HUES6 (cell line): Measurements from ENCODE around the gene SCYGR6.
"Not testable (repeated sequence)": the region's sequence is repeated elsewhere in the genome, so short reads cannot be mapped to it uniquely, and the experiment has no call there.

ENCODE experiments used
- H3K27ac ChIP-seq: 2 replicates; pipeline ENCODE4 v1.7.0; 2013; ENCODE audit warnings: low read depth, mild to moderate bottlenecking, low read length, inconsistent platforms
- H3K27me3 ChIP-seq: 2 replicates; pipeline ENCODE4 v1.6.1; 2013; ENCODE audit warnings: low read length; ENCODE audit not compliant: control insufficient read depth, insufficient read depth
- H3K36me3 ChIP-seq: 2 replicates; pipeline ENCODE4 v1.6.1; 2013; ENCODE audit warnings: low read length; ENCODE audit not compliant: control insufficient read depth, insufficient read depth
- H3K4me1 ChIP-seq: 2 replicates; pipeline ENCODE4 v1.6.1; 2013; ENCODE audit warnings: low read length; ENCODE audit not compliant: control insufficient read depth, insufficient read depth
- H3K4me3 ChIP-seq: 2 replicates; pipeline ENCODE4 v1.5.1; 2013; ENCODE audit warnings: low read depth, low read length
- H3K9ac ChIP-seq: one replicate; pipeline ENCODE4 v1.6.1; 2013; ENCODE audit warnings: mild to moderate bottlenecking, low read length
- H3K9me3 ChIP-seq: 2 replicates; pipeline ENCODE4 v1.6.1; 2013; ENCODE audit warnings: low read depth, low read length; ENCODE audit not compliant: control insufficient read depth, insufficient read depth

SCYGR6 gene

GRCh38 chr2:227748079-227748478 lies 23.5 kb upstream of the SCYGR6 start:
- H3K36me3 ChIP-seq = no peaks in the 10 kb centered on the region
- H3K9ac ChIP-seq = no peak overlapping the region
- no peaks in the 10 kb centered on the region for H3K4me1 ChIP-seq
- H3K27me3 ChIP-seq = no peaks in the 10 kb centered on the region
- no peak overlapping the region for H3K27ac ChIP-seq
- no peaks in the 10 kb centered on the region for H3K9me3 ChIP-seq
- no peak overlapping the region for H3K4me3 ChIP-seq

GRCh38 chr2:227745594-227745993 lies 21.0 kb upstream of the SCYGR6 start, which contains the start of gene SCYGR8:
Gene SCYGR8 (plus strand): TSS chr2:227745894. CDS start chr2:227745894, 0 bp downstream.
- Histone ChIP-seq H3K4me1 (no peaks in the 10 kb centered on the region), H3K4me3 (no peak within 1 kb of the TSS), H3K9me3 (no peaks in the 10 kb centered on the region), H3K9ac (no peak within 1 kb of the TSS), H3K27ac (no peak within 1 kb of the TSS), H3K36me3 (no peaks in the 10 kb centered on the region), H3K27me3 (no peaks in the 10 kb centered on the region)

GRCh38 chr2:227740705-227741104 lies 16.1 kb upstream of the SCYGR6 start:
- not testable (repeated sequence) for H3K27me3 ChIP-seq, H3K4me3 ChIP-seq, H3K27ac ChIP-seq, H3K9me3 ChIP-seq, H3K36me3 ChIP-seq, H3K4me1 ChIP-seq, H3K9ac ChIP-seq

- no peak overlapping the region for H3K9ac ChIP-seq
- no peak overlapping the region for H3K27ac ChIP-seq
- H3K4me3 ChIP-seq = no peak overlapping the region
- no peaks in the 10 kb centered on the region for H3K4me1 ChIP-seq
- H3K36me3 ChIP-seq = no peaks in the 10 kb centered on the region
- no peaks in the 10 kb centered on the region for H3K9me3 ChIP-seq
- H3K27me3 ChIP-seq = no peaks in the 10 kb centered on the region
Measured at GRCh38 chr2:227739351-227739750, 14.8 kb upstream of the SCYGR6 start.

GRCh38 chr2:227728035-227728434 lies 3.5 kb upstream of the SCYGR6 start, which contains the start of gene SCYGR7:
Gene SCYGR7 (plus strand): TSS chr2:227728335. CDS start chr2:227728335, 0 bp downstream.
- no peak within 1 kb of the TSS for H3K9ac ChIP-seq
- no peaks in the 10 kb centered on the region for H3K9me3 ChIP-seq
- no peaks in the 10 kb centered on the region for H3K36me3 ChIP-seq

GRCh38 chr2:227722821-227723220 lies 1.7 kb downstream of the SCYGR6 start:
- not testable (repeated sequence) for H3K9ac ChIP-seq, H3K9me3 ChIP-seq, H3K36me3 ChIP-seq, H3K4me1 ChIP-seq, H3K27ac ChIP-seq, H3K27me3 ChIP-seq, H3K4me3 ChIP-seq

More at GRCh38 chr2:227728035-227728434, 3.5 kb upstream of the SCYGR6 start, which contains the start of gene SCYGR7:
- no peaks in the 10 kb centered on the region for H3K4me1 ChIP-seq
- no peak within 1 kb of the TSS for H3K4me3 ChIP-seq
- no peaks in the 10 kb centered on the region for H3K27me3 ChIP-seq
- no peak within 1 kb of the TSS for H3K27ac ChIP-seq

GRCh38 chr2:227720680-227721079 lies 3.9 kb downstream of the SCYGR6 start:
- H3K4me1 ChIP-seq = peaks cover 16% of the 10 kb centered on the region
- H3K27ac ChIP-seq = no peak overlapping the region
- no peak overlapping the region for H3K4me3 ChIP-seq
- no peaks in the 10 kb centered on the region for H3K9me3 ChIP-seq
- H3K27me3 ChIP-seq = peaks cover 6% of the 10 kb centered on the region; the same call in 1 of the 2 replicates
- no peaks in the 10 kb centered on the region for H3K36me3 ChIP-seq
- no peak overlapping the region for H3K9ac ChIP-seq

GRCh38 chr2:227719641-227720040 lies 4.9 kb downstream of the SCYGR6 start:
- Histone ChIP-seq H3K4me1 (peaks cover 16% of the 10 kb centered on the region), H3K9ac (no peak overlapping the region), H3K27me3 (peaks cover 6% of the 10 kb centered on the region; the same call in 1 of the 2 replicates), H3K27ac (no peak overlapping the region), H3K36me3 (no peaks in the 10 kb centered on the region), H3K9me3 (no peaks in the 10 kb centered on the region), H3K4me3 (no peak overlapping the region)

- no peaks in the 10 kb centered on the region for H3K36me3 ChIP-seq
- H3K27me3 ChIP-seq = peaks cover 6% of the 10 kb centered on the region; the same call in 1 of the 2 replicates
- peaks cover 16% of the 10 kb centered on the region for H3K4me1 ChIP-seq
- no peak within 1 kb of the TSS for H3K27ac ChIP-seq
- peak within 1 kb of the TSS; percentile 34 for H3K9ac ChIP-seq
- H3K4me3 ChIP-seq = peak within 1 kb of the TSS; percentile 67
- no peaks in the 10 kb centered on the region for H3K9me3 ChIP-seq
Measured at GRCh38 chr2:227717687-227718567, 6.6 kb downstream of the SCYGR6 start, which contains the start of gene SLC19A3. Gene SLC19A3 (minus strand): TSS chr2:227718028. CDS start chr2:227702318, 15,710 bp downstream.

GRCh38 chr2:227716501-227716900 lies 8.1 kb downstream of the SCYGR6 start:
- Histone ChIP-seq H3K4me1 (peaks cover 16% of the 10 kb centered on the region), H3K9me3 (no peaks in the 10 kb centered on the region), H3K4me3 (no peak overlapping the region), H3K36me3 (no peaks in the 10 kb centered on the region), H3K9ac (no peak overlapping the region), H3K27ac (no peak overlapping the region), H3K27me3 (peaks cover 6% of the 10 kb centered on the region; the same call in 1 of the 2 replicates)

GRCh38 chr2:227713291-227713690 lies 11.3 kb downstream of the SCYGR6 start:
- no peak overlapping the region for H3K27ac ChIP-seq
- no peak overlapping the region for H3K4me3 ChIP-seq
- H3K9ac ChIP-seq = no peak overlapping the region
- peaks cover 4% of the 10 kb centered on the region for H3K9me3 ChIP-seq
- peaks cover 16% of the 10 kb centered on the region for H3K4me1 ChIP-seq
- H3K27me3 ChIP-seq = peaks cover 6% of the 10 kb centered on the region; the same call in 1 of the 2 replicates
- no peaks in the 10 kb centered on the region for H3K36me3 ChIP-seq
